GM19099 (cell line): ENCODE data around the gene CACNA1E.

Experiments
- POLR2A ChIP-seq: IDR thresholded peaks from 3 replicates; pipeline ENCODE4 v1.6.1; 2011; ENCODE audit warnings: low read depth; ENCODE audit not compliant: insufficient read length; ENCODE audit errors: extremely low read depth

CACNA1E gene

DNA sequence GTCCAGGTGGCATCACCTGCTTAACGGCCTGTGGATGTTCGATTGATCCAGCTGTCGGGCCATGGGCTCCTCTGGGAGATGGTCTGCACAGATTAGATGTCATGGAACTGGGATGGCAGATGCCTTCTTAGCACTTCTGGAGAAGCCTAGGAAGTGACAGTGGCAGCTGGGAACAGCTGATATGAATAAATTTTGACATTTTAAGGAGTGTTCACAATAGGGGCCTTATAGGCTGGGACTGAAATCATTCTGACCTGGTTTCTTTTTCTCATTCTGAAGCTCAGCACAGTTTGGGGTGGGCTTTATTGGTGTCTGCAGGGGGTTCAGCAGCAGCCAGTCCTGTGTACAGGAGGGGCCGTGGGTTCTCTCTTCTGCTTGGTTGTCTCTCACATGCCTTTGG, 175.3 kb downstream of the CACNA1E start:
- TF ChIP-seq POLR2A, result no peak

DNA sequence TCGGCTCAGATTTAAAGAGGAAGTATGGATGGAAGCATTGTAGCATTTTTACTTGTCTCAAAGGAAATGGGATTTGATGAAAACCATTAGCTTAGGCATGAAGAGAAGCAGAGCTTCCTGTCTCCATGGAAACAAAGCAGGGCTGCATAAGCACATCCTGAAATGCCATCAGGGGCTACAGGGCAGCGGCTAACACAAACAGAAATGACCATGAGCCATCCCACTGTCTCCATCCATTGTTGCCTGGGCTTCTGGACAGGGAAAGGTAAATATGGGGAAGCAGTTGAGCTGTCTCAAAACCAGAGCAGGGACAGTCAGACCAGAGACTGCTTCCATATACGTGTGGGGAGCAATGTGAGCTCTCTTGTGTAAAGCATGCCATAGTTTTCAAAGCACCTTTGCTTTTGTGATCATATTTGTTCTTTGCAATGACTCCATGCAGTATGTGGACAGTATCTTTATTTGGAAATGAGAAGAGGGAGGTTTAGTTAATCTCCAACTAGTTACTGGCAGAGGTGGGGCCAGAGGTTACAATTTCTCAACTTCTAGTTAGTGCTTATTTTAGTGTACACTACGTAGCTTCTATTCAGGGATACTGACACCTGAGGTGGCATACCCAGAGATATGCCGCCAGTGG, 176.1 kb downstream of the CACNA1E start:
- TF ChIP-seq POLR2A, result no peak

DNA sequence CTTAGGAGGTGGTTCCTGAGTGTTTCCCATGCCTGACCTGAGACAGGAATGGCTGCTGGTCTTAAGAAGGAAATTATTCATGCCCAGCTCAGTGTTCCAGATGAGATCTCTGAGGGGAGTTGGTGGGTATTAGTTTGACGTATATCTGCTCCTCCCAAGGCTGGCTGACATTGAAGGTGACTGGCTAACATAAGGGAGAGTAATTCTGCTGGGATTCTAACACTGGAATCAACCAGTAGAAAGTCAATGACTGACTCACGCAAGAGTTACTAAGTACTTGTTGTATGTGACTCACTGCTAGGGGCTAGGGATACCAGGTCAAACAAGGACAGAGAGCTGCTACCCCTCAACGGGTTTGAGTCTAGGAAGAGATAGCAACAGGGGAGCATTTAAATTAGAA, 177.3 kb downstream of the CACNA1E start:
- no peak for TF ChIP-seq POLR2A

DNA sequence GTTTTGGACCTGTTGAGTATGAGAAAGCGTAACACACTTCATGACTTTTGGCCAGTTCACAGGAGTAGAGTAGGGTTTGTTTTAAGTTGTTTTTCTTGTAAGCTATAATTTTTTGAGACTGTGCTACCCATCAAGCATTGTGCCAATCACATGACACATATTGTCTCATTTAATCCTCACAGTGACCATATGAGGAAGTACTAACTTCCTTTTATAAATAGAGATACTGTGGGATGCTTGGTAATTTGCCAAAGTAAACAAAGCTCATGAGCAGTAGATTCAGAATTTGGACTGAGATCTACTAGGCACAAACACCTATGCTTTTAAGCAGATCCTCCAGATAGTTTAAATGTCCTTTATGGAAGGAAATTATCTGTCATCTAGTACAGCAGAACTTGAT, 178.3 kb downstream of the CACNA1E start:
- TF ChIP-seq POLR2A, result no peak

DNA sequence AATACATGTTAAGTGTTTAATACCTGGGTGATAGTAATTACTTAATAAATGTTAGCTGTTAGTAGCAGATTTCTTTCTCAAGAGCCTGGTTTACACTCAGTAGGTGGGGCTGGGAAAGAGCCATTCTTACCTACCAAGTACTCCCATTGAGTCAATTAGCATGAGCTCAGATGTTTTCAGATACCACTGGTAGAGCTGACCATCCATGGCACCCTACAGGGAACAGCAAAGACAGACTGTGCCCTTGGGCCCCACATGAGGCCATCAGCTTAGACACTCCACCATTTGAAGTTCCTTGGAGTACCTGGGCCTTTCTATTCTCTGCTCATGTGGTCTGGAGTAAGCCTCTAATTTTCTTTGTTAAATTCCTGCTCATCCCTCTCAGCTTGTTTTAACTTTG, 179.3 kb downstream of the CACNA1E start:
- TF ChIP-seq POLR2A, result no peak

DNA sequence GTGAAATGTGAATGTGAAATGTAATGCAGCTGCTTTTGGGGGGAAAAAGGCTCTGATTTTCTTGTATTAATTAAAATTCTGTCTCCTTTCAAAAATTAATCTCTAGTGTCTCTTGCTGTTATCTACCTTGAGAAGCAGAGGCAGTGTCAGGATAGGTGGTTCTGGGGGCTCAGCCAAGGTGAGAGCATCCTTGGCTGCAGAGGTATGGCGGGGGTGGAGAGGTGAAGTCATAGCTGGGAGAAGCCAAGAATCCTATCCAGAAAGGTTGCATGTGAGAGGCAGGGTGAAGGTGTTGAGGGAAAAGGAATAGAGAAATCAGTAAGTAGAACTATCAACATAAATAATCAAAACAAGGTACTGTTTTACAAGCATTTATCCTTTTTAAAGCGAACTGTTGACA, 181.2 kb downstream of the CACNA1E start:
- TF ChIP-seq POLR2A, result no peak

DNA sequence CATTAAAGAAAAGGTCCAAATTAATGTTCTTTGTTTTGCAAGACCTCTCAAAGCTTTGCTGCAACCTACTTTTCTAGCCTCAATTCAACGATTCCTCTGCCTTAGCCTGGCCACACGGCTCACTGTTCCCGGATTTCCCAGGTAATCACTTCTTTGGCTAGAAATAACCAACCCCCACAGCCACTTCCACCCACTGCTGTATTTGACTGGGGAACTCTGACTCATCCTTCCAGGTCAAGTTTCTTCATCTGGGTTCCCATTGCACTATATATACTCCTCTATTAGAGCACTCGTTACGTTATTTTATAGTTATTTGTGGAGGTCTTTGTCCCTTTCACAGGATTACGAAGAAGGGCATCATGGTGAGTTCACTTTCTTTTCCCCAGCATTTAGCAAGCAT, 185.9 kb downstream of the CACNA1E start:
- no peak for TF ChIP-seq POLR2A

DNA sequence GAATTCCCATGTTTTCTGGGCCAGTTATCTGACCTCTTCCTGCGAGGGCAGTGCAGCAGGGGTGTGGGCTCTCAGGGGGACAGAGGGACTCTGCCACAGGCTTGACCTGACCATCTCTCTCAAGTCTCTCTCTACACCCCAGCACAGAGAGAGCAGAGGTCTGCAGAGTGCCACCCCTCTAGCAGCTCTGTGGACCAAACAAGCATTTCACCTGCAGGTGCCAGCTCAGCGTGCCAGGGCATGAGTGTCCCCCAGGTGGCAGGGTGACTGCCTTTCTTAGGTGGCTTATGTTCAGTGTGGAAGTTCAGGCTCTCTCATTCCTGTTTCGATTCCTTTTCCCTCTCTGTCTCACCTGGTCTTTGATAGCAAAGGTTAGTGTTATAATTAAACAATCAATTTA, 191.3 kb downstream of the CACNA1E start:
- TF ChIP-seq POLR2A, result no peak

DNA sequence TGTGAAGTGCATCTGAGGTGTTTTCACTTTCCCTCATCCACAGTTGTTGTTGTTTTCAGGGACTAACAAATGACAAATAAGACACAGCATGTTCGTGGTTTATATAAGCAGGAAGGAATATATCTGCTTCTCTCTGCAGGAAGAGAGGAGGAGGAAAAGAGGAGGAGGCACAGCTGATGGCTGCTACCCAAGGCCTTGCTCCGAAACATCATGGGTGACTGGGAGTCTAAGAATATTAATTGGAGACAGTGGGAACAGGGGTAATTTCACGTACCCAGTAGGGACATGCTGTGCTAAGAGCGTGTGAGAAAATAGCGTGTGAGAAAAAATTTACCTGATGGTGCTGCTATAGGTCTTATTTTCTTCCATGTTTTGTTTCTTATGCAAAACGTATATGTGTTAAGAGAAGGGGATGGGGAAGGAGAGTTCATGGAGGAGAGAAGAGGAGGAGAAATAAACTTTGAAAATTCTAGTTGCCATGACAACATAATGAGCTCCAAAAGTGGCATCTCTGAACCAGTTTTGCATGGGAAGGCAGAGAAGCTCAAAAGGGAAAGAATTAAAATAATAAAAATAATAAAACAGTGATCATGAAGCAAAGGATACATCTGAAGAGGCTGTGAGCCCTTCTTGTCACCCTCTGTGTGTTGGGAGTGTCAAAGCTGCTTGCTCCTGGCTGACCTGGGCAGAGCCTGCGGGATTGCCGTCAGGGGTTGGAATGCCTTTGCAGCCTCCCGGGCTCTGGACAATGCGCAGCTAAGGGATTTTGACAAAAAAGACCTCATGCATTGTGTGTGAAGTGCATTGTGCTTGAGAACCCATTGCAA, 192.0 kb downstream of the CACNA1E start:
- TF ChIP-seq POLR2A, result no peak

DNA sequence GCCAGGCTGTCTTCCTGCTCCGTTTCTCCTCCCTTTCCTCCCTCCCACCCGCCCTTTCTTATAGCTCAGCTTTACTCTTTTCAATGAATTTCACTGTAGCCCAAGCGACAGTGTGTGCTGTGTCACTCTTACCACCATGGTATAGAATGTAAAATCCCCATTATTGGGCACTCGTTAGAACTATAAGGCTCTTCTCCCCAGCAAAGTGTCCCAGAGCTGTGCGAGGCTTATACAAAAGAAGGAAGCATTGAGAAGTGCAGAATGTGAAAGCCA, 192.5 kb downstream of the CACNA1E start:
- no peak for TF ChIP-seq POLR2A

DNA sequence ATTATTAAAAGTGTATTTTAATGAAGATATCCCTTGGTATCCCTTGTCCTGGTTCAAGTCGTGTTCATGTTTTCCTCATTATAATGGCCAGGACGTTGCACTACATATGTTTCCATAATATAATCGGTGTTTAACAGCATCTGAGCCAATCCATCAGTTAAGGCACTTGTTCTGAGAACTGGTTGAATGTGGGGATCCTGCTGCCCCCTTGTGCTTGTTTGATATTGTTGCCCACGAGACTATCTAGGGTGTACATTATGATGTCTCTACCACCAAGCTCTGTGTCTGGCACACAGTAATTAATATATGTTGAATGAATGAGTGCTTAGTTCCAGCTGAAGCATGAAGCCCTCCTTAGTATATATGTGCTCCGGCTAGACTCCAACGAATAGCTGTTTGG, 193.0 kb downstream of the CACNA1E start:
- TF ChIP-seq POLR2A, result no peak

DNA sequence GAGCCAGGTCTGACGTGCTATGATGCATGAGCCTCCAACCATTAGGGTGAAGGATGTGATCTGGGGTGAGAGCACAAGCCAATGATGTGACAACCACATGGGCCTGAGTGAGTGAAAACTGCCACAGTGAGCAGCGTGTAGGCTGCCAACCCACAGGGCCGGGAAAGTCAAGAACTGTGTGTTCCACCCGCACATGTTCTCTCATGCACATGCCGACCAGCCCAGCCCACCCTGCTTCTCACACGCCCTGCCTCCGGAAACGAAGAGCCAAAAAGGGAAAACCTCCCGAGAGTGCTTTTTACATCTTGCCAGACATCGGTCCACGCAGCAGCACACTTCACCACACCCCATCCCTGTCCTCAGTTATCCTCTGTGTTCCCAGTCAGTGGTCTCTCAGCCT, 197.0 kb downstream of the CACNA1E start:
- no peak for TF ChIP-seq POLR2A

DNA sequence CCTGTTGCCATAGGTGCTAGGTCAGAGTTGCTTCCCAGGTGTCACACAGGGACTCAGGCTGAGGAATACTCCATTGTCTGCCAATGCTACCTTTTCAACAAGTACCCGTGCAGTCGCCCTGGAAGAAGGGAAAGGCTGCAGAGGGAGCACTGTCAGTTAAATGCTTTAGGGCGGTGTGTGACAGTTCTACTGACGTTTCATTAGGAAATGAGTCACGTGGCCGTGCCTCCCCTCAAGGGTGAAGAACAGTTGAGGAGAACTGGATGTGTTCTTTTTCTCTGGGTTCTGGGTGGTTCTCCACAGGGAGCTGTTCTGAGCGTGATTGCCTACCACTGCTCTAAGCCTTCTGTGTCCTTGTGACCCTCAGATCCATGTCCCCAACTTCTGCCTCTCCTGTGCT, 197.6 kb downstream of the CACNA1E start:
- no peak for TF ChIP-seq POLR2A

DNA sequence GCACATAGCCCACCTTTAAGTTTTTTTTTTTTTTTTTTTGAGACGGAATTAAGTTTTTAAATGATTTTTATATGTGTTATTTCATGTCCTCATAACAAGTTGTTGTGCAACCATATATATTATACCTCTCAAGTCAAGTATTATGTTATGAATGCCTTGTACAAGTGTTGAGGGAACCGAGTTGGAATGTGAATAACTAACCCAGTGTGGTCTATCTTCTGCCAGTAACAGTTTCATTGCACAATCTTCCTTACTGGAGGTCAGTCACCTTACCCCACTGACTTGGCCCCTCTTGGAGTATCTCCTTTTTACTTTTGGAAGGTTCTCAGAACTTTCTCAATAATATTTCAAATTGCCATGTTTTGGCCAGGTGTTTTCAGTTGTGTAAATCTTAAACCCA, 201.9 kb downstream of the CACNA1E start:
- no peak for TF ChIP-seq POLR2A

DNA sequence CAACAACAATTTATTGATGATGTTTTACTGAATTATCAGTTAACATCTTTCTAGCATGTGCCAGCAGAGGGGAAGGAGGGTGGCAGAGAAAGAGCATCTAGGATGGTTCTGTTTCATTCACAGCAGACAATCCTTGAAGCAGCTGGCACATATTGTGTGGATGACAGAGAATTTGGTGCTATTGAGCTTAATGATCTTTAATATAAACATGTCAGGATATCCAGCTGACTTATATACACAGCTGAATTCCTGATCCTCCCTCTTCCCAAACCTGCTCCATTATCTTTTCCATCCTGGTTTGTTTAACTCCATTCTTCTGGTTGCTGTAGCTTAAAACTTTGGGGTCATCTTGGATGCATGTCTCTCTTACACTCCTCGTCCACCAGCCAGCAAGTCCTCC, 218.6 kb downstream of the CACNA1E start:
- no peak for TF ChIP-seq POLR2A

DNA sequence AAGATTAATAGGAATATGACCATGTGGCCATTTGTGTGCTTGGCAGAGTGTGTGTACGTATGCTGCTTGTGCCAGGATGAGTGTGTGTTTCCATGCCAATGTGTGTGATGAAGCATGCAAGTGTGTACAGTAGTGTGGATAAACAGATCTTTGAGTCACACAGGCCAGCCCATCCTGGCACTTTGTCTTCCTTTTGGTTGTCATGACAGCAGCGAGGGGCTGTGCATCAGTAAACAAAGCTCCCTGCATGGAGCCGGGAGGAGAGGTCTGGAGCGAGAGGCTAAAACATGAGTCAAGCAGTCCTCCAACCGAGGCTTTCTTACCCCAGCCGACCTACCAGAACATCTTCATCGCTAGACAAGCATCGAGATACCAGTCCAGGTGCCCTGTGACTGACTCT, 221.2 kb downstream of the CACNA1E start:
- TF ChIP-seq POLR2A, result no peak

DNA sequence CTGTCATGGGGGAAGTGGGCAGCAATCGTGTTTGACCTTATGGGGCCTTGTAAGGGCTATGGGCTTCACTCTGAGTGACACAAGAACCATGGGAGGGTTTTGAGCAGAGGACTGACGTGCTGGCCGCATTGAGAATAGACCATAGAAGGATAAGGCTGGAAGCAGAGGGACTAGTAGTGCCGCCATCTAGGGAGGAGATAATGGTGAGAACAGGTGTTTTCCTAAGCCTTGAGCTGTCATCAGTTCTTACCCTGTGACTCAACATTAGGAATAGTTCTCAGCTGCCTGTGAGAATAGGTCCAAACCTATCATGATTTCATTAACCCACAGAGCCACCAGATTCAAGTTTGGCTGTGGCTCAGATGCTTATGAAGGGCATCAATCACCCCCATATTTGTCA, 228.5 kb downstream of the CACNA1E start:
- no peak for TF ChIP-seq POLR2A

DNA sequence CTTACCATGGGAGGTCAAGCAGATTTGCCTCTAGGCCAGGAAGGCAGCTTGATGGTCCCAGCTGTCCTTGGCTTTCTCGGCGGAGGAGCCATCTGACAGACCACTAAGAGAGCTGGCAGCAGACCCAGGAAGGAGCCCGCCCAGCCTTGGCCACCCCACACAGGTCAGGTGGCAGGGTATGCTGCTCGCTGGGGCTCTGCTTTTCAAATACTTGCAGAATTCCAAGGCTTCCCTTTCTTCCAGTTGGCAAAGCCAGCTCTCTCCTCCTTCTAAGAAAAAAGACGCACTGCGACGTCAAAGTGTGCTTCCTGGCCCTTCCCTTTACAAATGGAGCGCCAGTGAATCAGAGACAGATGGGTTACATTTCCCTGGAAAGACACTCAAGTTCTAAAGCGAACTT, 229.4 kb downstream of the CACNA1E start:
- TF ChIP-seq POLR2A, result no peak

DNA sequence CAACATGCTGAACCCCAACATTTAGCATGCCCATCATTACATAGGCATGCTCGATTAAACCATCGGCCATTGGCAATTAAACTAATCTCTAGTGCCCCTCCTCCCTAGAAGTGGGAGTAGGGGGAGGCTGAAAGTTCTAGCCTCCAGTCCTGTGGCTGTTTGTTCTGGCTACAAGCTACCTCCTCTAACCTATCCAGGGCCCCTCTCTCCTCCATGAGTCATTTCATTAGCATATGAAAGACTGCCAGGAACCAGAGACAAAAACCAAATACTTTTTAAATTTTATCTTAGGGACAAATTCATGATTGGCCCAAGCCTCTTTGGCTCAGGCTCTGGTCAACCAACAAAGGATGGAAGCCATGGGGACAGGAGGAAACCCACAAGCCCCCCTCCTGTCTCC, 231.1 kb downstream of the CACNA1E start:
- TF ChIP-seq POLR2A, result no peak
